HepG2 (cell line): Measurements from ENCODE around the gene DLG4. TPM values are rescaled to one million over a fixed set of nuclear protein-coding genes. Genes with fewer than 3 reads are reported as not detected.

Experiments used
- ATAC-seq: fragments of 200-7000 bp; cut with Tn5 transposase; 3 replicates; pipeline ENCODE4 v1.9.1; 2020; ENCODE audit warnings: mild to moderate bottlenecking, moderate library complexity
- Bru-seq: library from RNA; stranded (reverse); fragments of 400-500 nt; gene quantifications from one replicate; lab custom pipeline; 2021; lab: Mats Ljungman, UMichigan
- BruChase-seq, 2 experiments: library from RNA; stranded (reverse); fragments of 400-500 nt; gene quantifications; one replicate each; lab custom pipeline; 2021; lab: Mats Ljungman, UMichigan
- BruUV-seq: library from RNA; stranded (reverse); fragments of 400-500 nt; replicated peaks from 2 replicates; lab custom pipeline; 2021; lab: Mats Ljungman, UMichigan
- CTCF ChIA-PET: fragments of 300-600 bp; formaldehyde crosslinking; extraction: SDS; loops from one replicate; lab custom pipeline; 2021; ENCODE audit warnings: low total read pairs, inconsistent platforms, low intra/inter-chr PET ratio; lab: Yijun Ruan, JAX
- POLR2A ChIA-PET: fragments of 350-600 bp; sonication (Branson Sonifier 250); formaldehyde crosslinking; loops from one replicate; lab custom pipeline; 2020; ENCODE audit warnings: antibody characterized with exemption, inconsistent platforms; lab: Yijun Ruan, JAX
- DNase-seq: peaks from one replicate; pipeline ENCODE4 v3.0.0-alpha.2; 2015; ENCODE audit warnings: low spot score
- FAIRE-seq: peaks from 3 replicates; lab custom pipeline; 2011; peaks lifted over from hg19 to GRCh38; lab: Jason Lieb, UNC
- H2AFZ ChIP-seq: one replicate; pipeline ENCODE4 v1.6.1; 2011; ENCODE audit warnings: low read length, inconsistent platforms
- H3K27ac ChIP-seq: fragments of 300-600 bp; 3 replicates; pipeline ENCODE4 v1.8.0; 2011; ENCODE audit warnings: mixed run types, mild to moderate bottlenecking, mixed read lengths, low read length, inconsistent platforms; ENCODE audit not compliant: insufficient read depth; ENCODE audit errors: extremely low read length
- H3K27me3 ChIP-seq, 2 experiments: fragments of 200-600 bp in 1 of 2; 2 replicates in 1 of 2; 3 replicates in 1 of 2; pipeline versions ENCODE4 v1.6.0 to v1.8.0; 2011; ENCODE audit warnings: low read length in 2 of 2, mild to moderate bottlenecking in 2 of 2, moderate library complexity in 2 of 2, inconsistent platforms in 1 of 2; ENCODE audit not compliant: insufficient read depth in 2 of 2, control insufficient read depth in 1 of 2
- H3K36me3 ChIP-seq, 2 experiments: fragments of 200-600 bp in 1 of 2; replicated peaks in 1 of 2; 2 replicates in 1 of 2; 3 replicates in 1 of 2; pipeline versions ENCODE4 v1.5.1 to v1.8.0; 2011; ENCODE audit warnings: low read length in 2 of 2, inconsistent platforms in 1 of 2; ENCODE audit not compliant: insufficient read depth in 2 of 2, control insufficient read depth in 1 of 2
- H3K4me1 ChIP-seq: 2 replicates; pipeline ENCODE4 v1.5.1; 2012; ENCODE audit warnings: low read length, inconsistent platforms; ENCODE audit not compliant: insufficient read depth
- H3K4me2 ChIP-seq: 2 replicates; pipeline ENCODE4 v1.6.0; 2011; ENCODE audit warnings: low read depth, low read length, inconsistent platforms
- H3K4me3 ChIP-seq, 3 experiments: fragments of 200-600 bp in 1 of 3; sonication (generic), shearing (Covaris generic) in 1 of 3; replicated peaks in 1 of 3; 2 replicates each; pipeline ENCODE4 v1.5.1; 2011 to 2016; ENCODE audit warnings: low read length in 3 of 3, inconsistent platforms in 2 of 3, low read depth in 2 of 3, mild to moderate bottlenecking in 2 of 3, control low read depth in 1 of 3, mixed read lengths in 1 of 3; ENCODE audit not compliant: insufficient read depth in 1 of 3
- H3K79me2 ChIP-seq: one replicate; pipeline ENCODE4 v1.6.1; 2011; ENCODE audit warnings: low read length, inconsistent platforms; ENCODE audit not compliant: insufficient read depth
- H3K9ac ChIP-seq: 2 replicates; pipeline ENCODE4 v1.6.0; 2011; ENCODE audit warnings: mild to moderate bottlenecking, low read depth, low read length, inconsistent platforms; ENCODE audit not compliant: insufficient read depth
- H3K9me3 ChIP-seq: 2 replicates; pipeline ENCODE4 v1.5.1; 2012; ENCODE audit warnings: mild to moderate bottlenecking, low read length
- H4K20me1 ChIP-seq: 2 replicates; pipeline ENCODE4 v1.6.0; 2011; ENCODE audit warnings: inconsistent platforms, mild to moderate bottlenecking, low read length, moderate library complexity; ENCODE audit not compliant: insufficient read depth
- CEBPG ChIP-seq: IDR thresholded peaks from 2 replicates; pipeline ENCODE4 v1.6.1; 2016
- JUND ChIP-seq: sonication (generic); formaldehyde crosslinking; IDR thresholded peaks from 2 replicates; pipeline ENCODE4 v1.8.0; 2022; ENCODE audit warnings: mild to moderate bottlenecking, missing genetic modification reagents
- KIAA2018 ChIP-seq: sonication (generic); formaldehyde crosslinking; IDR thresholded peaks from 2 replicates; pipeline ENCODE4 v1.5.0; 2020; ENCODE audit warnings: mild to moderate bottlenecking, missing genetic modification reagents, borderline replicate concordance
- NAIF1 ChIP-seq: sonication (generic); formaldehyde crosslinking; IDR thresholded peaks from 2 replicates; pipeline ENCODE4 v1.5.0; 2020; ENCODE audit warnings: mild to moderate bottlenecking, missing genetic modification reagents, borderline replicate concordance
- NR2C2 ChIP-seq: sonication (generic); formaldehyde crosslinking; IDR thresholded peaks from 2 replicates; pipeline ENCODE4 v1.4.0; 2020; ENCODE audit warnings: missing genetic modification reagents, mild to moderate bottlenecking, moderate library complexity, borderline replicate concordance
- SALL2 ChIP-seq: sonication (generic); formaldehyde crosslinking; IDR thresholded peaks from 2 replicates; pipeline ENCODE4 v1.8.1; 2023; ENCODE audit warnings: mild to moderate bottlenecking, missing genetic modification reagents, inconsistent platforms
- SP4 ChIP-seq: sonication (generic); formaldehyde crosslinking; IDR thresholded peaks from 2 replicates; pipeline ENCODE4 v1.8.1; 2023; ENCODE audit warnings: mild to moderate bottlenecking, missing genetic modification reagents
- THYN1 ChIP-seq: sonication (generic); formaldehyde crosslinking; IDR thresholded peaks from 2 replicates; pipeline ENCODE4 v1.8.1; 2023; ENCODE audit warnings: low read depth, mild to moderate bottlenecking, moderate library complexity, missing genetic modification reagents, borderline replicate concordance
- ZBTB38 ChIP-seq: sonication (generic); formaldehyde crosslinking; IDR thresholded peaks from 2 replicates; pipeline ENCODE4 v1.5.1; 2020; ENCODE audit warnings: mild to moderate bottlenecking, missing genetic modification reagents
- WGBS: methylation state at CpG from one replicate; pipeline ENCODE4 v1.1.6; 2017; ENCODE audit warnings: low lambda C conversion rate; 5-methylcytosine and 5-hydroxymethylcytosine counted together
- in situ Hi-C: cut with HindIII; loops from 2 replicates; pipeline ENCODE4 v1.10.0; 2017; ENCODE audit warnings: low pct_unique_long_range_greater_than_20kb; ENCODE audit not compliant: extremely low pct_ligation_motif_present
- intact Hi-C: fragments of 100-400 bp; cut with micrococcal nuclease; formaldehyde crosslinking; loops from one replicate; pipeline ENCODE4 v1.10.0; 2022; ENCODE audit not compliant: unreplicated experiment
- long read RNA-seq, 2 experiments: library from RNA in 1 of 2; library from polyadenylated mRNA in 1 of 2; stranded (forward) in 1 of 2; unstranded in 1 of 2; transcript quantifications; one replicate each; pipeline ENCODE4 v2.0.0, GENCODE V29; 2019 to 2022
- polyA minus RNA-seq, 3 experiments: library from RNA; depleted of rRNA, polyadenylated mRNA; stranded (reverse); fragments of >200 nt; gene quantifications; 2 replicates each; pipeline ENCODE4 v1.2.3, GENCODE V29; 2011; ENCODE audit warnings: low replicate concordance in 1 of 3
- polyA plus RNA-seq, 8 experiments: library from polyadenylated mRNA; depleted of rRNA in 3 of 8; stranded (reverse) in 7 of 8; unstranded in 1 of 8; fragments of >200 nt; fragmentation: Illumina TruSeq in 4 of 8; extraction: Trizol in 4 of 8; gene quantifications; 2 replicates each; pipeline versions ENCODE4 v1.2.1 to v1.2.3, GENCODE V29; 2011 to 2016; ENCODE audit warnings: low read depth in 4 of 8, missing spikeins in 1 of 8, mixed read lengths in 1 of 8; ENCODE audit not compliant: insufficient read depth in 1 of 8
- total RNA-seq, 5 experiments: library from RNA; depleted of rRNA; stranded (reverse); fragments of >200 nt; fragmentation: Illumina TruSeq; extraction: Trizol; gene quantifications; 2 replicates each; pipeline ENCODE4 v1.2.3, GENCODE V29; 2016; ENCODE audit warnings: low read depth in 1 of 5

The DLG4 gene
- total RNA-seq (2016; rRNA removed; fragmentation: Illumina TruSeq; extraction: Trizol) (0.25 and 0.71 TPM in 2 replicates), polyA plus RNA-seq (2011; rRNA removed) (3.9 and 4.3 TPM in 2 replicates), polyA minus RNA-seq (2011; rRNA and poly(A)+ RNA removed; ENCODE audit: low replicate concordance) (3.3 and 3.4 TPM in 2 replicates), Bru-seq, nascent RNA (percentile 32 among the genes with signal in this experiment), BruChase-seq, experiment 1, labeled RNA remaining after a 6-hour chase (percentile 32 among the genes with signal in this experiment), BruChase-seq, experiment 2, labeled RNA remaining after a 2-hour chase (percentile 32 among the genes with signal in this experiment)
- under 0.01 TPM in 1 of 2 replicates, not detected in the other for total RNA-seq (2016; cell fraction: cytosol; rRNA removed; fragmentation: Illumina TruSeq; extraction: Trizol; ENCODE audit: low read depth)
- 0.40 and 0.69 TPM in 2 replicates for total RNA-seq (2016; cell fraction: insoluble cytoplasmic fraction; rRNA removed; fragmentation: Illumina TruSeq; extraction: Trizol)
- 0.40 and 0.52 TPM in 2 replicates for total RNA-seq (2016; cell fraction: membrane; rRNA removed; fragmentation: Illumina TruSeq; extraction: Trizol)
- 1.3 and 1.6 TPM in 2 replicates for total RNA-seq (2016; cell fraction: nucleus; rRNA removed; fragmentation: Illumina TruSeq; extraction: Trizol)
- 1.1 and 2.0 TPM in 2 replicates for polyA plus RNA-seq (2011; cell fraction: cytosol; rRNA removed)
- 22.1 and 26.3 TPM in 2 replicates for polyA plus RNA-seq (2011; cell fraction: nucleus; rRNA removed)
- polyA plus RNA-seq (2012), result 3.7 and 4.4 TPM in 2 replicates
- 0.18 and 0.33 TPM in 2 replicates for polyA plus RNA-seq (2016; cell fraction: cytosol; fragmentation: Illumina TruSeq; extraction: Trizol; ENCODE audit: low read depth)
- 0.32 and 0.49 TPM in 2 replicates for polyA plus RNA-seq (2016; cell fraction: insoluble cytoplasmic fraction; fragmentation: Illumina TruSeq; extraction: Trizol; ENCODE audit: low read depth)
- polyA plus RNA-seq (2016; cell fraction: membrane; fragmentation: Illumina TruSeq; extraction: Trizol; ENCODE audit: low read depth), result 0.53 and 0.70 TPM in 2 replicates
- 2.4 and 4.5 TPM in 2 replicates for polyA plus RNA-seq (2016; cell fraction: nucleus; fragmentation: Illumina TruSeq; extraction: Trizol; ENCODE audit: insufficient read depth, low read depth)
- polyA minus RNA-seq (2011; cell fraction: cytosol; rRNA and poly(A)+ RNA removed), result 2.1 and 2.4 TPM in 2 replicates
- 4.0 and 4.2 TPM in 2 replicates for polyA minus RNA-seq (2011; cell fraction: nucleus; rRNA and poly(A)+ RNA removed)
- long read RNA-seq, experiment 1, result 0 reads
- long read RNA-seq, experiment 2, result 0 reads

GRCh38 chr17:7219812-7220592 is at the start of gene DLG4, which contains the start of gene ACADVL:
TSS of gene DLG4 (minus strand) at chr17:7219836.
TSS of gene ACADVL (plus strand) at chr17:7219938. CDS start at chr17:7219985, 47 bp downstream.
- Histone ChIP-seq H3K9me3 (no peaks in the 10 kb centered on the region), H2AFZ (peak within 1 kb of the TSS; percentile 68), H3K27me3 (peaks cover 0 to 4% of the 10 kb centered on the region in 2 experiments; a peak in 2 of 5 replicates), H3K4me2 (peak within 1 kb of the TSS; percentile 99), H3K79me2 (peaks cover 14% of the 10 kb centered on the region), H3K9ac (peak within 1 kb of the TSS; percentile 90), H3K4me1 (peaks cover 62% of the 10 kb centered on the region), H3K4me3 (peak within 1 kb of the TSS; percentile 73 to 93 (median 90)), H4K20me1 (peaks cover 10% of the 10 kb centered on the region; the same call in 1 of the 2 replicates), H3K27ac (peak within 1 kb of the TSS; percentile 96), H3K36me3 (peaks cover 8 to 39% of the 10 kb centered on the region in 2 experiments; a peak in 4 of 5 replicates)
- FAIRE-seq, result peak; percentile 77
- intact Hi-C loops, result no loop called here
- TSS peak; percentile 56 for BruUV-seq
- in situ Hi-C loops, result loop anchor here (5.0 kb wide), 1 partner anchor 43 kb away; the partner anchor contains the start of gene ASGR1
- WGBS, result no CpG with 5 or more reads among the region's 63 CpGs
- ChIA-PET POLR2A (interaction anchor here (0.8 to 6.8 kb wide), 23 partner anchors 10 to 184 kb away, joined by 3 to 140 read pairs (median 8); partner anchors contain the start of genes ASGR1, ASGR2, CTDNEP1 and DVL2), CTCF (interaction anchor here (0.6 kb wide), 1 partner anchor 76 kb away, joined by 4 read pairs; no protein-coding TSS in a partner anchor)
- ATAC-seq, result peak; percentile 85
- peak; percentile 75 for DNase-seq
- TF ChIP-seq CEBPG (CRISPR knock-in tag), result no peak
- peak; percentile 87 for TF ChIP-seq JUND
- TF ChIP-seq KIAA2018 (CRISPR knock-in tag), result no peak
- TF ChIP-seq ZBTB38 (CRISPR knock-in tag), result 0 out of 2 replicates have a peak, but pooled peaks have one; percentile 52
- peak; percentile 85 for TF ChIP-seq NR2C2 (CRISPR knock-in tag)
- peak; percentile 72; the same call in 1 of the 2 replicates for TF ChIP-seq NAIF1 (CRISPR knock-in tag)
- TF ChIP-seq THYN1, result no peak
- TF ChIP-seq SP4, result peak; percentile 73
- peak; percentile 73; the same call in 1 of the 2 replicates for TF ChIP-seq SALL2 (CRISPR knock-in tag)
